Activated T-helper 1 cell treated with anti-CD3 and anti-CD28 coated beads, Interleukin-2, amount 50 U/mL, for 16 hours (primary cell): ENCODE measurements around the gene CAMK2A.
"Not testable (repeated sequence)": the region's sequence is repeated elsewhere in the genome, so short reads cannot be mapped to it uniquely, and the experiment has no call there.

Experiments
- DNase-seq, 2 donors: peaks; one replicate each; pipeline ENCODE4 v3.0.0-alpha.2; 2020; ENCODE audit warnings: low read depth in 1 of 2, low spot score in 1 of 2

Gene CAMK2A

DNA sequence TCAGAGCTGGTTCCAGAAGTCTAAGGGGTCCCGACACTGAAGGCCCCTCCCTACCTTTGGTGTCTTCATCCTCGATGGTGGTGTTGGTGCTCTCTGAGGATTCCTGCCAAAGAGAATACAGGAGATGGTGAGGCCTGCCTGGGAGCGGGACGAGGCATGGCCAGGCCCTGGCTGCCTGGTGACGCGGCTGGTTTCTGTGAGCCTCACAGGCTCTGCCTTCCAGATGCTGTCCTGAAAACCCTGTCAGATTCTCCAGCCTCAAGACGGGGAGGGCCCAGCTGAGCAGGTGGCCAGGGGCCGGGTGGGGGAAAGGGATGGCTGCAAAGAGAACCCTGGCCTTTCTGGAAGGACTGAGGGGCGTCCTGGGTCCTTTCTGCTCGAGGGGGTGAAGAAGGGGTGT, 50.9 kb downstream of the CAMK2A start:
- DNase-seq: no peak

DNA sequence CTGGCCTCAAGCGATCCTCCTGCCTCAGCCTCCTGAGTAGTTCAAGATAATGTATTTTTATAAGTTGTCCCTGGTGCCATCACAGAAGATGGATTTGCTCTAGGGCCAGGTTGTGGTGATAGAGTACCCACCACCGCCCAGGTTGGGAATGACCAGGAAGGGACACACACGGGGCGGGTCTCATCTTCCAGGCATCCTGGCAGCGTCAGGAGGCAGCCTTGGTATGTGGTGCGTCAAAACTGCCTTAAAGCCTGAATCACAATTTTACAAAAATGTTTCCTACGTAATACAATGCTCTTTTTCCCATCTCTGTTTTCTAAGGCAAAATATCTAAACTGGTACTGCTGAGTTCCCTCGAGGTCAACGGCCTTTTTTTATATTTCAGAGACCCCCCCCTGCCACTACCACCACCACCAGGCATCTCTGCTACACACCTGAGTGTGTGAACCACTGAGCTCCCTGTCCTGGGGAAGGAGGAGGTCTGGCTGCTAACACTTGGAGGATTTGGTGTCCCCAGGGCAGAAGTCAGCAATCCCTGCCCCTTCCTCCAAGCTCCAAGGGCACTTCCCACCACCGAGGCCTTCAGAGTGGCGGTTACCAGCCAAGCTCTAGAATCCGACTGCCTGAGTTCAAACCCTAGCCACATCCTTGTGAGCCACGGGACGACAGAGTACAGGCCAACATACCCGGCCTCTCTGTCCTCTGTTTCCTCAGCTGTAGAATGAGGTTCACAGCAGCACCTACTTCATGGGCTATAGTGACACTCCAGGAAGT, 52.4 kb downstream of the CAMK2A start:
- no peak for DNase-seq

DNA sequence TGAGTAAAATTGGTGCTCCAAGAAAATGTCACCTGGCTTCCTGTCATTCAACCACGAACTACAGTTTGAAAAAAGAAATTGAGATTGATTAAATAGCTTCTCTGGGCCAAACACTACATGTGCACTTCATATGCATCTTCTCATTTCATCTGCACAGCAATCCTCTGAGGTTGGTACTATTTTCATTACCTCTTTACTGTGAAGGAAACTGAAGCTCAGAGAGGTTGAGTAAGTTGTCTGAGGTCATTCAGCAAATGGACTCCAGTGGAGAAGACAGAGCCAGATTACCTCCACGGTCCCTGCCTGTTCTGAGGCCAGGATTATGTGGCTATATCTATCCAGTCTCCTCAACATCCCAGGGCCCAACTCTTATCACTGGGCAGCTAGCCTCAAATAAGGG, 53.3 kb downstream of the CAMK2A start:
- DNase-seq: no peak

DNA sequence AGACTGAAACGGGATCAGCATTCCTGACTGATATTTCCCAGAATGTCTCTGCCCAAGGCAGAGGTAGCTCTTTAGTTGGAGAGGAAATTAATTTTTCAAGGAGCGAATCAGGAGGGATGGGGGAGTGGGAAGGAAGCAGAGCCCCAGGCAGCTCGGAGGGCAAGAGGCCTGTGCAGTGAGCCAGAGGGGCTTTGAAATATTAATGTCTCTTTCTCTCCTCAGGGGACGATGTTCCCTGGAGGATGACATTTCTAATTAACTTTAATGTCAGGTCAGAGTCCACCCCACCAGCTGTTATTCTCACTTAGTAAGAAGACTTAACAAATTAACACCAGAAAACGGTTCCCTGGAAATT, 54.1 kb downstream of the CAMK2A start:
- DNase-seq: no peak

DNA sequence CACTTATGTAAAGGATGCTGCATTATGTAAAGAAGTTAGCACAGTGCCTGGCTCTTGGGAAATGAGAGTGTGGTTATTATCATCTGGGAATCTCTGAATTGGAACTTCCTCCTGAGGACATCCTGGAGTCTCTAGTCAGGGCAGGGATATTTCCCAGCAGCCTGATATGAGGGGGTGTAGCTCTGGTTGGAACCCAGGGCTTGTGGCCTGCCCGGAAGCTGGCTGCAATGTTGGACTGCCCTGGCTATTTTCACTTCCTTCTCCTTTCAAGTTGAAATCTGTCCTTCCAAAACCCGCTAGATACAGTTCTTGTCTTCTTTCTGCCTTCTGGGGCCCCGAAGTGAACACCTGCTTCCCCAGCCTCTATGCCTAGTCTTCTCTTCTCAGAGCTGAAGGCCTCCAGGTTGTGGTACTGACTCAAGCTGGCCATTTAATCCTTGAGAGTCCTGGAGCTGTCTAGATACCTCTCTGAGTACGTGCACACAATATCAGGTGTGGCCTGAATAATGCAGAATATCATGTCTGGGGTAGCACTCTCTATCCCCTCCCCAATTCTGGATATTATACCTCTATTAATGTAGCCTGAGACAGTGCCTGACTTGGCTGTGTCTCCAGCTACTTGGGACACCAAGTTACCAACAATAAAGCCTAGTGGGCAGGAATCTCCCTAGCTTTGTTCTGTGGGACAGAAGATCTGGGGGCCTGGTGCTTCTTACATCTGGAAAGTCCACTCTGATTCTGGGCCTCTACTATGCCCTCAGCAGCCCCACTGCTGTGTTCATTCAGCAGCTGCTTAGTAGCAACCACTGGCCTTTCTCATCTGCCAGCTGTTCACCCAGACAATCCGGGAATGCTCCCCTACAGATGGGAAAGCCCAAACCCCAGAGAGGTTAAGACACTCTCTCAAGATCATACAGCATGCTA, 54.7 kb downstream of the CAMK2A start:
- DNase-seq: no peak

DNA sequence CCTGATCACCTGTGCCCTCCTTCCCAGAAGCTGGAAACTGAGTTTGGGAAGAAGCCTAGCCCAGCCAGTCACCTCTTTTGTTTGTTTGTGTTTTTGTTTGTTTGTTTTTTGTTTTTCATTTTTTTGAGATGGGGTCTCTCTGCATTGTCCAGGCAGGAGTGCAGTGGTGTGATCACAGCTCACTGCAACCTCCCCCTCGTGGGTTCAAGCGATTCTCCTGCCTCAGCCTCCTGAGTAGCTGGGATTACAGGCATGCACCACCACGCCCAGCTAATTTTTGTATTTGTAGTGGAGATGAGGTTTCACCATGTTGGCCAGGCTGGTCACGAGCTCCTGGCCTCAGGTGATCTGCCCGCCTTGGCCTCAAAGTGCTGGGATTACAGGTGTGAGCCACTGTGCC, 55.9 kb downstream of the CAMK2A start:
- not testable (repeated sequence) for DNase-seq

DNA sequence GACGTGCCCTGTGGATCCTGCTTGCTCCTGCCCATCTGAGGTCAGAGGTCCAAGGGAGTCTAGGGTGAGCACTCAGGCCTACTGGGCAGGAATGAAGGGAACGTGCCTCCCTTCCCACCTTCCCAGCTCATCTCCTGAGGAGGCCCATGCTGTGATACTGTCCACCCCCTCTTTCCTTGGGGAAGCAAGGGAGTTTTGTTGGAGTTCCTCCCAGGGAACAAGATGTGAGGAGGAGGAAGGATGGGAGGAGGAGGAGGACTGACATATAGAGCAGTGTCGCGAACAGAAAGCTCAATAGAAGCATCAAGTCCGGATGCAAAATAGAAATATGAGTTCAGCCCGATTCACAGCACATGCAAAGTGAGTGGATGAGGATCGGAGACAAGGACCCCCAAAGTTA, 58.7 kb downstream of the CAMK2A start:
- DNase-seq: no peak

DNA sequence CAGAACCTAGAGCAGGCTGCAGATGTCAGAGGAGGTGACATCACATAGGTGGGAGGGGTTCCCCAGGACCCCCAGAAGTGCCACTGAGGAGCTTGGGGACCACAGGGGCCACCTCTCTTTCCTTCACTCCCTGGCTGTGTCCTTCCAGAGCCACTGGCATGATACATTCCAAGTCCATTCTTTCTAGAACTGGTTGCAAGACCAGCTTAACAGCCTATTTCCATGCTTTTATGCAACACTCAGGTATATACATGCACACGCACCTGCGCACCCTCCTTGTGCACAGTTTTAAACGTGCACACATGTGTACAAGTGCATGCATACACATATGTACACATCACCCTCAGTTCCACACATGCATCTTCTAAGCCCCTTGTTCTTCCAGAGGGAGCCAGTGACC, 60.0 kb downstream of the CAMK2A start:
- no peak for DNase-seq

DNA sequence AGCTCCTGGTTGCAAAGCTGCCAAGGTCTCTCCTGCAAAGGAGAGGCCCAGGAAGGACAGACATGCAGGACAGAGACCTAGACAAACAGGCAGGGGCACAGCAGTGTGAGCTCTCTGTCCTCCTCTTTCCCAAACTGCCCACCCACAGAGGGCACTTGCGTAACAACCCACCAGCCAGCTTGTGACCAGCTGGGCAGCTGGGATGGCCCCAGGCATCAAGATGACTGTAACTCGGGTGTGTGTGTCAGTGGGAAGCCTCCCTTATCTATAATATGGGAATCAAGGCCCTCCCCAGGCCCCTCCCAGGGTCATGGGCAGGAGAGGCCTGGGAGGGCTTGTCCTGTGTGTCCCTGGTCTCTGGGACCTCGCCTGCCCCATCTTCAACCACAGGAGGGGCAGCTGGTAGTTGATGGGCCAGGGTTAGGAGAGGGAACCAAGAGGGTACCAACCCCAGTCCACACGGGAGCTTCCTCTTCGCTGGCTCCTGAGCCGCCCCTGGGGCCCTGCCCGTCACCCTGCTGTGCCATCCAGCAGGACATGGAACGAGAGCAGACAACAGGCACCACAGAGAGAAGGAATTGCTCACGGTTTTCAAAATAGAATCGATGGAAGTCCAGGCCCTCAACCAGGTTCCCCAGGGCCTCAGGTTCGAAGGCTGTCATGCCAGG, 61.8 kb downstream of the CAMK2A start:
- no peak for DNase-seq

DNA sequence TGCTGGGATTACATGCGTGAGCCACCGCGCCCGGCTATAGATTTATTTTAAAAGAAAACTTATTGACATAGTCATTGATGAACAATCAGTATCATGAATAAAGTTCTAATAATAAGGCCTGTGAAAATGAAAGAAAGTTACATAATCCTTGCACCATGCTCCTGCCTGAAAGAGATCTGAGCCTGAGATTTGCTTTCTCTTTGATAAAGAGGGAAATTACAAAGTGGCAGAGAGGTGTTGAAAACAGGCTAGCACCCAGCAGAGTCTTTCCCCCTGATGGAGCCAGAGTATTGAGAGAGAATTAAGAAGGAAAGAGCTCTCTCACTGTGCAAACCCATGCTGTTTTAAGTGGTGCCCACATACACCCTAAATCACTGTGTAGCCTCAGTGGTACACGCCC, 62.5 kb downstream of the CAMK2A start:
- DNase-seq: no peak

DNA sequence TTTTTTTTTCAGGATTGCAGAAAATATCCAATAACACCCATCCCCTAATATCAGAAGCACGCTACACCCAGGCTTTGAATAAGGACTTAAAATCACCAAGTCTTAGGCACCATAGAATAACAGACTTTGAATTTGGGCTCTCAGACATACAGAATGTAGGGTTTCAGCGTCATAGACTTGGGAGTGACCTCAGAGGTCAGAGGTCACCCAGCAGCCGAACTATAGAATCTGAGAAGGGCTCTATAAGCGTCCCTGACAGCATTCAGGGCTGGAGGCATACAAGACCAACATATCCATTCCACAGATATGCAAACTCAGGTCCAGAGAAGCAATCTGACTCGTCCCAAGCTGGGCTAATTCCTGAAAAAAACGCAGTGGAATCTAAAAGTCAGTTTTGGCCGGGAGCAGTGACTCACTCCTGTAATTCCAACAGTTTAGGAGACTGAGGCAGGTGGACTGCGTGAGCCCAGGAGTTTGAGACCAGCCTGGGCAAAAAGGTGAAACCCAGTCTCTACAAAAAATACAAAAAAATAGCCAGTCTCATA, 65.0 kb downstream of the CAMK2A start:
- no peak for DNase-seq

DNA sequence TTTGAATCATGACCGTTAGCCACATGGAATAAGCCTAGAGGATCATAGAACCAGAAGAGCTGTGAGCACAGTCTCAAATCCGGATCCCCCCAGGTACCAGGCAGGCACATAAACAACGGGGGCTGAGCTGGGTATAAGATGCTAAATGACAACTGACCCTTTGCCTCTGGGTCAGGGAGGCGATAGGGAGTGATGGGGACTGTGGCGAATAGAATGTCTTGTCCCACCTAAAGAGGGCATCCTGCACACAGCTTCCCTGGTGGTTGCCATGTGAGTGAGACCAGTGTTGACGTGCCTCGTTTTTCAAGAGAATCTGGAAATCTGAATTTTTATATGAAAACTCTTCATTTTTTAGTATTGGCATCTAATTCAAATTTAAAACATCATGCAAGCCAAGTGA, 66.1 kb downstream of the CAMK2A start:
- no peak for DNase-seq

DNA sequence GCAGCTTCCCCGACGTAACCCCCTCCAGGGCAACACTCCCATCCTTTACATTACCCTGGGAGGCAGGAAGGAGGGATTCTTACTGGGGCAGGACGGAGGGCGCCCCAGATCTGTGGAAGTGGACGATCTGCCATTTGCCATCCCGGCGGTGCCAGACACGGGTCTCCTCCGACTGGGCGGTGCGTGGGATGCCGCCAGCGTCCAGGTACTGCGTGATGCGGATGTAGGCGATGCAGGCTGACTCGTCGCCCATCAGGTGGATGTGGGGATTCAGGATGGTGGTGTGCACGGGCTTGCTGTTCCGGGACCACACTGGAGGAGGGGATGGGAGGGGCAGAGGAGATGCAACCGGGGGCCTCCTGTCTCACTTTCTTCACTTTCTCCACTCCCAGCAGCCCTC, 66.7 kb downstream of the CAMK2A start:
- DNase-seq: no peak

DNA sequence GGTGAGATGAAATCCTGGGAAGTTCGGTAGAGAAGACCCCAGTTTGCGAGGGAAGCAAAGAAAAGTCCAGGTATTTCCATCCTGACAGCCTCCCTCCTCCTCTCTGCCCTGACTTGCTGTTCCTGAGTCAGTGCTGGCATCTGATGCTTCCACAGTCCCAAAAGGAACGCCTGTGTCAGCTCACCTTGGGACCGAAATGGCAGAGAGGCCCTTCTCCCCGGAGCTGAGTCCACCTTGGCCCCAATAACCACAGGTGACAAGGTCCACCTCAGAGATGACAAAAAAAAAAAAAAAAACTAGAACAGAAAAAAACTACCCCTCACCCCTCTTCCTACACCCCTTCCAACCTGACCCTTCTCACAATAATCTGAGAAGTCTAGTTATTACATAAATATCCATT, 68.1 kb downstream of the CAMK2A start:
- DNase-seq: no peak

DNA sequence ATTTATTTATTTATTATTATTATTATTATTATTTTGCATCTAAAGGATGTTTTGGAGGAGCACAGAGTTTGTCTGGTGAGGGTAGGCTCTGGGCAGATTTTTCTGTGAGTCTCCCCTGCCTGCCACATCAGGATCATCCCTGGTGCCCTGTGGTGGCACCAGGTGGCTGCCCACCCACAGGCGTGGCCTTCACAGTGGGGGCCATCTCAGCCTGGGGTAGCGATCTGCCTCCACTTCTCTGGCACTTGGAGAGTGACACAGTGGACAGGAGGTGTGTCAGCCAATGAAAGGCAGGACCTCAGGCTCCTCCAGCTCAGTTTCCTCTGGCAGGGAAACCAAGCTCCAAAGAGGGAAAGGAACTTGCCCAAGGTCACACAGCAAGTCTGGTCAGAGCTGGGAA, 69.7 kb downstream of the CAMK2A start:
- no peak for DNase-seq

DNA sequence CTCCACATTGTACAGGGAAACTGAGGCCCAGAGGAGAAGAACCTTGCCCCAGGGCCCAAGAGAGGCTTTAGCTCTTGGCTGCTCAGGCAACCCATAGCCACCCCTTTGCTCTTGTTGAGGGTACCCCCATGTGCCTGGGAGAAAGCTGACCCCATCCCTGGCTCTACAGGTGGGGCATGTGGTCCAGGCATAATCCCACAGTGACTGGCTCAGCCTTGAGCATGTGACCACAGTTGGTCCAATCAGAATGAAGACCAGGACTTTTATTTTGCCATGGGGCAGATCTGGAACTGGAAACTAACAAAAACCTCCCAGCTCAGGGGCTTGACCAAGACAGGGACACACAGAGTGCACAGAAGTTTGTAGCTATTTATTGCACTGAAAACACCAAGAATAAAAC, 70.4 kb downstream of the CAMK2A start:
- no peak for DNase-seq

DNA sequence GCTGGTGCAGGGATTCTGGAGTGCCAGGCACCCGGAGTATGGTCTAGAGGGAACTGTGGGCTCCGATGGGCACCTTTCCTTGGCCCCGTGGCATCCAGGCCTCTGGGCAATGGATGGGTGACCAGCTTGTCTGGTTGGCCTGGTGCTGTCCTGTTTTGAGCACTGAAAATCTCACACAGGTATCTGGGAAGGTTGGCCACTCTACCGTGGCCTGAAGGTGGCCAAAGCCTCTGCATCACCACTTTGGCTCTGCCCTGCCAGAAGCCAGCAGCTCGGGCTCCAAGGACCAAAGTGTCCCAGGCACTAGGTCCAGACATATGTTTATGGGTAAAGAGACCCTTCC, 70.9 kb downstream of the CAMK2A start:
- no peak for DNase-seq

DNA sequence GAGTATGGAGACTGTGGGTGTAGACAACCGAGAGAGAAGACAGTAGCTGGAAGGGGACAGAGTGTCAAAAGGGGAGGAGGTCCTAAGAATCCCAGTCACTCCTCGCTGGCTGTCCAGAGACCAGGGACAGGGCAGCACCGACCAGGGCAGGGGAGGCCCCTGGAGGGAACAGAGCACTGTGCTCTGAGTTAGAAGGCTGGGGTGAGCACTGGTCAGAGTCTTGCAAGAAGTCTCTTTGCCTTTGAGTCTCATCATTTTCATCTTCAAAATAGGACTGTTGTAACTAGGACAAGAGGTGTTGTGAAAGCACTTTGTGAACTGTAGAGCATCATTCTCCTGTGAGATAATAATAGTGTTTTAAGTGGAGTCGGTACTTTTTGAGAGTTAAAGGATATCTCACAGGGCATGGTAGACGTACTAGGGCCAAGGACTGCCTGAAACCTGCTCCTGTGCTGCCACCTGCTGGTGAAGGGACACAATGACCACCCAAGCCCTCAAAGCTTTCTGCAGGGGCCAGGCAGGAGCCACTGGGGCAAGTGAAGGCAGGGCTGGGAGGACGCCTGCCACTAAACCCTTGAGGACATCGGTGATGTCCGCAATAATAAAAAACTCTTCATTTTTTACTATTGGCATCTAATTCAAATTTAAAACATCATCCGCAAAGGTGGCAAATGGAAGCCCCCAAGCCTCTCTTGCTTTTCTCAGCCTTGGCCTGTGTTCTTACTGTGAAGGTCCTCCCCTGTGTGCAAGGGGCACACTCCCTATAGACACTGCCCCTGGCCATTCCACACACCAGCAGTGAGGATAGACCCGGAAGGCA, 71.5 kb downstream of the CAMK2A start:
- DNase-seq: peak; percentile 55 to 60

DNA sequence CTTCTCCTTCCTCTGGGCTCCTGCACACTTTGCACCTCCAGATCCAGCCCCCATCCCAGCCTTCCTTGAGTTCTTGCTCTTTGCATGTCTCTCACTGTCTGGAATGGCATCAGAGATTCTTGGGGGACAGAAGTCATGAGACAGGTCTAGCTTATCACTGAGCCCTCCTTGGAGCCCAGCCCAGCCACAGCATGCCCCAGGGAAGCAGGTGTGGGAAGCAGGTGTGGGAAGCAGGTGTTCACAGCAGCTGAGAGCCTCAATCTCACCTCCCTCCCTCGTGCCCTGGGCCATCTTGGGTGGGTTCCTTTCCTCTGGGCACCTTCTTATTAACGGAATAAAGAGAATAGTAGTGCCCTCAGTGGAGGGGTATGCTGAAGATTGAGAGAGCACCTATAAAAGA, 72.5 kb downstream of the CAMK2A start:
- DNase-seq: no peak

DNA sequence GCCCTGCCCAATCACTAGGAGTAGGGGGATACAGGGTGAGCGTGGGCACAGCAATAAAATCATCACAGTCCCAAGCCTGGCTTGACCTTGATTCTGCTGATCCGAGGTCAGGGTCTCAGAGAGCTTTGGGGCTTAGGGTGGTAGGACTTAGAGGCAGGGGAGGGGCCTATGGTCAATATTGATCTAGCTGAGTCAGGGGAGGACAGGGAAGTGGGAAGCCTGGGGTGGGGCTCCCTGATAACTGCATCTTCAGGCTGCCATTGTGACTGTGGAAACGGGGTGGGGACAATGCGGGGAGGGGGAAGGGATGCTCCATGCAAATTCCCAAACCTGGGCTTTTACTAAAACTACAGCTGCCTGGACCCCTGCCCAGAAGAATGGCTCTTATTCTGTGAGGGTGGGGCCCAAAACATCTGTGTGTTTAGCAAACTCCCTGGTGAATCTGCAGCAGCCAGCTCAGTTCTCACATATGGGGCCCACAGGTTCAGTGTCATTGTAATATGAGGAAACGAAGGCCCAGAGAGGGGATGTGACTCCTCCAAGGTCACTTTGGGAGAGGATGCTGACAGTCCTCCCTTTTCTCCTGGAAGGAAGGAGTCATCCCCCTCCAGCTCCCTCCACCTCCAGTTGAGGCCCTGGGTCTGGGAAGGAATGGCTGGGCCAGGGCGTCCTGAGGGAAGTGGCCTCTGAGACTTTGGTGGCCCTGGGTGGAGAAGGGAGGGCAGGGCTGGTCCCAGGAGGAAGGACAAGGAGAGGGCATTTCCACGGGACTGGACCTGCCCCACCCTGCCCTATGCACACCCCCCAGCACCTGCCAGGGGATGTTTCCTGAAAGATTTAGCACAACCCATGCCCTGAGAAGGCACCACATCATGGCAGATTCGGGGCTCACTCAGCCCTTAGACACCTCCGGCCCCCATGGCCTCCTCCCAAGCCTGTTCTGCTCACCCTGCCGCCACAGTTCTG, 73.3 kb downstream of the CAMK2A start:
- DNase-seq: no peak
